HEK293 (cell line): ENCODE results near the gene KAT7.
A peak's percentile ranks its signal among the peaks of the same experiment; 100 is the strongest.

ENCODE experiments used
- CTCF ChIA-PET: fragments of 350-600 bp; formaldehyde crosslinking; extraction: SDS; loops from one replicate; lab custom pipeline; 2021; ENCODE audit warnings: antibody characterized with exemption; lab: Yijun Ruan, JAX
- POLR2A ChIA-PET: fragments of 300-600 bp; formaldehyde crosslinking; extraction: SDS; loops from one replicate; lab custom pipeline; 2020; ENCODE audit warnings: antibody characterized with exemption, inconsistent platforms; lab: Yijun Ruan, JAX
- H3K27ac ChIP-seq: fragments of 200-500 bp; sonication (Bioruptor generic); 2 replicates; pipeline ENCODE4 v1.5.1; 2014; ENCODE audit warnings: low read depth, low read length, control low read depth, inconsistent platforms; ENCODE audit errors: extremely low read depth
- H3K36me3 ChIP-seq, 2 experiments: fragments of 200-500 bp in 1 of 2; sonication (Bioruptor generic) in 1 of 2; 1 replicate in 1 of 2; 2 replicates in 1 of 2; pipeline ENCODE4 v1.5.1; 2014 to 2017; ENCODE audit warnings: inconsistent platforms in 2 of 2, low read length in 2 of 2; ENCODE audit not compliant: control insufficient read depth in 2 of 2, insufficient read depth in 1 of 2
- H3K4me1 ChIP-seq: fragments of 200-500 bp; sonication (Bioruptor generic); 2 replicates; pipeline ENCODE4 v1.5.1; 2014; ENCODE audit warnings: mild to moderate bottlenecking, low read length, inconsistent platforms; ENCODE audit not compliant: control insufficient read depth, insufficient read depth
- H3K4me3 ChIP-seq: 2 replicates; pipeline ENCODE4 v1.5.1; 2011; ENCODE audit warnings: low read depth, mild to moderate bottlenecking, control low read depth, low read length, moderate library complexity
- H3K9me3 ChIP-seq: fragments of 200-500 bp; sonication (Bioruptor generic); 2 replicates; pipeline ENCODE4 v1.5.1; 2014; ENCODE audit warnings: low read depth, low read length, inconsistent platforms; ENCODE audit not compliant: control insufficient read depth, insufficient read depth
- EGR2 ChIP-seq: fragments of 450-650 bp; formaldehyde crosslinking; IDR thresholded peaks from 2 replicates; pipeline ENCODE4 v1.5.1; 2016; ENCODE audit warnings: low read depth, missing biosample characterization, missing genetic modification characterization
- KLF7 ChIP-seq: fragments of 450-650 bp; formaldehyde crosslinking; IDR thresholded peaks from 2 replicates; pipeline ENCODE4 v1.5.1; 2016; ENCODE audit warnings: missing biosample characterization, missing genetic modification characterization, borderline replicate concordance
- PRDM1 ChIP-seq: fragments of 450-650 bp; formaldehyde crosslinking; IDR thresholded peaks from 2 replicates; pipeline ENCODE4; 2016; ENCODE audit warnings: missing biosample characterization, missing genetic modification characterization
- SCRT2 ChIP-seq: fragments of 450-650 bp; formaldehyde crosslinking; IDR thresholded peaks from 2 replicates; pipeline ENCODE4 v1.5.1; 2016; ENCODE audit warnings: missing biosample characterization, missing genetic modification characterization
- ZNF10 ChIP-seq: fragments of 450-650 bp; formaldehyde crosslinking; IDR thresholded peaks from 2 replicates; pipeline ENCODE4 v1.5.1; 2017; ENCODE audit warnings: missing biosample characterization, missing genetic modification characterization
- ZNF132 ChIP-seq: fragments of 450-650 bp; formaldehyde crosslinking; IDR thresholded peaks from 2 replicates; pipeline ENCODE4 v1.5.1; 2017; ENCODE audit warnings: missing biosample characterization, missing genetic modification characterization, borderline replicate concordance
- ZNF366 ChIP-seq: fragments of 450-650 bp; formaldehyde crosslinking; conservative IDR thresholded peaks from 2 replicates; pipeline ENCODE4 v1.5.1; 2016; ENCODE audit warnings: missing biosample characterization, missing genetic modification characterization
- ZNF423 ChIP-seq: fragments of 450-650 bp; formaldehyde crosslinking; IDR thresholded peaks from 2 replicates; pipeline ENCODE4 v1.5.1; 2016; ENCODE audit warnings: missing biosample characterization, missing genetic modification characterization
- ZNF561 ChIP-seq: fragments of 450-650 bp; IDR thresholded peaks from 2 replicates; pipeline ENCODE4 v1.5.1; 2018; ENCODE audit warnings: missing biosample characterization, missing genetic modification characterization, borderline replicate concordance
- ZNF623 ChIP-seq: fragments of 450-650 bp; formaldehyde crosslinking; IDR thresholded peaks from 2 replicates; pipeline ENCODE4 v1.5.1; 2016; ENCODE audit warnings: missing biosample characterization, missing genetic modification characterization
- ZNF677 ChIP-seq: fragments of 450-650 bp; IDR thresholded peaks from 2 replicates; pipeline ENCODE4 v1.5.0; 2018; ENCODE audit warnings: missing biosample characterization, mild to moderate bottlenecking, missing genetic modification characterization, moderate library complexity
- ZNF777 ChIP-seq: fragments of 450-650 bp; formaldehyde crosslinking; IDR thresholded peaks from 2 replicates; pipeline ENCODE4 v1.5.1; 2017; ENCODE audit warnings: missing biosample characterization, missing genetic modification characterization, borderline replicate concordance
- ZNF792 ChIP-seq: fragments of 450-650 bp; formaldehyde crosslinking; IDR thresholded peaks from 2 replicates; pipeline ENCODE4 v1.5.1; 2016; ENCODE audit warnings: missing biosample characterization, missing genetic modification characterization
- TF ChIP-seq, protein P1 (sequence below): fragments of 450-650 bp; formaldehyde crosslinking; IDR thresholded peaks from 2 replicates; pipeline ENCODE4 v1.5.1; 2016; ENCODE audit warnings: missing biosample characterization, missing genetic modification characterization
- TF ChIP-seq, protein P2 (sequence below): fragments of 450-650 bp; formaldehyde crosslinking; IDR thresholded peaks from 2 replicates; pipeline ENCODE4 v1.5.1; 2016; ENCODE audit warnings: missing biosample characterization, missing genetic modification characterization
- TF ChIP-seq, protein P3 (sequence below): fragments of 450-650 bp; formaldehyde crosslinking; IDR thresholded peaks from 2 replicates; pipeline ENCODE4 v1.5.1; 2016; ENCODE audit warnings: missing biosample characterization, missing genetic modification characterization, borderline replicate concordance
- TF ChIP-seq, protein P4 (sequence below): fragments of 450-650 bp; formaldehyde crosslinking; IDR thresholded peaks from 2 replicates; pipeline ENCODE4 v1.5.1; 2016; ENCODE audit warnings: missing biosample characterization, missing genetic modification characterization
- TF ChIP-seq, protein P5 (sequence below): fragments of 450-650 bp; formaldehyde crosslinking; IDR thresholded peaks from 2 replicates; pipeline ENCODE4 v1.5.1; 2016; ENCODE audit warnings: missing biosample characterization, missing genetic modification characterization
- TF ChIP-seq, protein P6 (sequence below): fragments of 450-650 bp; formaldehyde crosslinking; IDR thresholded peaks from 2 replicates; pipeline ENCODE4 v1.5.1; 2016; ENCODE audit warnings: missing biosample characterization, missing genetic modification characterization

Gene KAT7

DNA sequence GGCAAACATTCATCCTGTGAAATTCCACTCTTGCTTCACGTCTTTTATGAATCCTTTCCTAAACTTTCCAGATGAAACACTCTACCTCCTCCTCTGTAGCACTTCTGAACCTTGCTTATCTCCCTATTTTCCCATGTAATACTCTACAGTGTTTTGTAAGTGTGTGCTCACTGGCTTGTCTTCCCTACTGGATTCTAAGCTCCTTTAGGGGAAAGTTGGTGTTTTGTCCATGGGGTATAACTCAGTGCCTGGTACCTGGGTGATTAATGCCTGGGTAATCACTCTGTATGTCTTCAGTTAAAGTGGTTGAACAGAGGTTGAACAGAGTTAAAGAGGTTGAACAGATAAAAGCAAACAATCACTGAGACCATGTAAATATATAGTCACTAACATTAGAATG, 3.8 kb upstream of the KAT7 start (continued):
- TF ChIP-seq EGR2 (tag by site-specific recombination) (no peak), ZNF132 (tag by site-specific recombination) (no peak)

DNA sequence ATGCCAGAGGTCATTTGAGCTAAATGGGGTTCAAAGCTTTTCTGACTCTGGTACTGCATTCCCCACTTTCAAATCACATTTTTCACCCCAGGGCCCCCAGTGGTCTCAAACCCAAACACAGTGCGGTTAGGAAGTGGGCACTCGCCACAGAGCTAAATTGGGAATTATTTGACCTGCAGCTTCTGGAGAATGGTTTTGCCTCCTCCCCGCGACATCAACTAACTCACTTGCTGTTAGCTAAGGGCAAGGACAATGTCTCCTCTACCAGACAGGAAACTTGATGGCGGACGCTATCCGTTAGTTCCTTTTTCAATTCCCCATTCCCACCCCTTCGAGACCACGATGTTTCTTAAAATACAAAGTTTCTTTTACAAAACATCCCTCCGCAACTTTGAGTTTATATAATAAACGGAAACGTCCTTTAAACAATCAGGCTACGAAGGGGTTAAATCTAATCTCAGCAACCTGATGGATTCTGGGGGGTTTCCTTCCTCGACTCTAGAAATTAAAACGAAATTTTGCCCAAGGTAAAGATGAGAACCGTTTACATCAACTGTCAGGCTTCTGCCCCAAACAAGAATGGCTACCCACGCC, 500 bp upstream of the KAT7 start:
- peaks cover 6% of the 10 kb centered on the region; the same call in 1 of the 2 replicates for H3K4me1 ChIP-seq
- TF ChIP-seq ZNF677 (tag by site-specific recombination) (no peak), ZNF423 (tag by site-specific recombination) (no peak), SCRT2 (tag by site-specific recombination) (peak; percentile 75), ZNF561 (tag by site-specific recombination) (peak; percentile 90; the same call in 1 of the 2 replicates), ZNF10 (tag by site-specific recombination) (no peak)
- TF ChIP-seq, protein P1, sequence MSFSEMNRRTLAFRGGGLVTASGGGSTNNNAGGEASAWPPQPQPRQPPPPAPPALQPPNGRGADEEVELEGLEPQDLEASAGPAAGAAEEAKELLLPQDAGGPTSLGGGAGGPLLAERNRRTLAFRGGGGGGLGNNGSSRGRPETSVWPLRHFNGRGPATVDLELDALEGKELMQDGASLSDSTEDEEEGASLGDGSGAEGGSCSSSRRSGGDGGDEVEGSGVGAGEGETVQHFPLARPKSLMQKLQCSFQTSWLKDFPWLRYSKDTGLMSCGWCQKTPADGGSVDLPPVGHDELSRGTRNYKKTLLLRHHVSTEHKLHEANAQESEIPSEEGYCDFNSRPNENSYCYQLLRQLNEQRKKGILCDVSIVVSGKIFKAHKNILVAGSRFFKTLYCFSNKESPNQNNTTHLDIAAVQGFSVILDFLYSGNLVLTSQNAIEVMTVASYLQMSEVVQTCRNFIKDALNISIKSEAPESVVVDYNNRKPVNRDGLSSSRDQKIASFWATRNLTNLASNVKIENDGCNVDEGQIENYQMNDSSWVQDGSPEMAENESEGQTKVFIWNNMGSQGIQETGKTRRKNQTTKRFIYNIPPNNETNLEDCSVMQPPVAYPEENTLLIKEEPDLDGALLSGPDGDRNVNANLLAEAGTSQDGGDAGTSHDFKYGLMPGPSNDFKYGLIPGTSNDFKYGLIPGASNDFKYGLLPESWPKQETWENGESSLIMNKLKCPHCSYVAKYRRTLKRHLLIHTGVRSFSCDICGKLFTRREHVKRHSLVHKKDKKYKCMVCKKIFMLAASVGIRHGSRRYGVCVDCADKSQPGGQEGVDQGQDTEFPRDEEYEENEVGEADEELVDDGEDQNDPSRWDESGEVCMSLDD (tag by site-specific recombination), result no peak
- TF ChIP-seq, protein P2, sequence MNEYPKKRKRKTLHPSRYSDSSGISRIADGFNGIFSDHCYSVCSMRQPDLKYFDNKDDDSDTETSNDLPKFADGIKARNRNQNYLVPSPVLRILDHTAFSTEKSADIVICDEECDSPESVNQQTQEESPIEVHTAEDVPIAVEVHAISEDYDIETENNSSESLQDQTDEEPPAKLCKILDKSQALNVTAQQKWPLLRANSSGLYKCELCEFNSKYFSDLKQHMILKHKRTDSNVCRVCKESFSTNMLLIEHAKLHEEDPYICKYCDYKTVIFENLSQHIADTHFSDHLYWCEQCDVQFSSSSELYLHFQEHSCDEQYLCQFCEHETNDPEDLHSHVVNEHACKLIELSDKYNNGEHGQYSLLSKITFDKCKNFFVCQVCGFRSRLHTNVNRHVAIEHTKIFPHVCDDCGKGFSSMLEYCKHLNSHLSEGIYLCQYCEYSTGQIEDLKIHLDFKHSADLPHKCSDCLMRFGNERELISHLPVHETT (tag by site-specific recombination), result no peak
- TF ChIP-seq, protein P3, sequence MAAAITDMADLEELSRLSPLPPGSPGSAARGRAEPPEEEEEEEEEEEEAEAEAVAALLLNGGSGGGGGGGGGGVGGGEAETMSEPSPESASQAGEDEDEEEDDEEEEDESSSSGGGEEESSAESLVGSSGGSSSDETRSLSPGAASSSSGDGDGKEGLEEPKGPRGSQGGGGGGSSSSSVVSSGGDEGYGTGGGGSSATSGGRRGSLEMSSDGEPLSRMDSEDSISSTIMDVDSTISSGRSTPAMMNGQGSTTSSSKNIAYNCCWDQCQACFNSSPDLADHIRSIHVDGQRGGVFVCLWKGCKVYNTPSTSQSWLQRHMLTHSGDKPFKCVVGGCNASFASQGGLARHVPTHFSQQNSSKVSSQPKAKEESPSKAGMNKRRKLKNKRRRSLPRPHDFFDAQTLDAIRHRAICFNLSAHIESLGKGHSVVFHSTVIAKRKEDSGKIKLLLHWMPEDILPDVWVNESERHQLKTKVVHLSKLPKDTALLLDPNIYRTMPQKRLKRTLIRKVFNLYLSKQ (tag by site-specific recombination), result no peak
- TF ChIP-seq, all 188 proteins: peak for 2
- ChIA-PET POLR2A (interaction anchor here (0.6 to 5.8 kb wide), 17 partner anchors 9 to 899 kb away, joined by 3 to 68 read pairs (median 5); partner anchors contain the start of genes FAM117A and SLC35B1), CTCF (interaction anchor here (0.7 to 1.5 kb wide), 6 partner anchors 9 to 299 kb away, joined by 3 to 5 read pairs (median 4); no protein-coding TSS in a partner anchor)
- H3K27ac ChIP-seq, result peak overlapping the region; percentile 44
- peak overlapping the region; percentile 54 for H3K4me3 ChIP-seq
- peaks cover 24 to 32% of the 10 kb centered on the region in 2 experiments for H3K36me3 ChIP-seq
- no peaks in the 10 kb centered on the region for H3K9me3 ChIP-seq

DNA sequence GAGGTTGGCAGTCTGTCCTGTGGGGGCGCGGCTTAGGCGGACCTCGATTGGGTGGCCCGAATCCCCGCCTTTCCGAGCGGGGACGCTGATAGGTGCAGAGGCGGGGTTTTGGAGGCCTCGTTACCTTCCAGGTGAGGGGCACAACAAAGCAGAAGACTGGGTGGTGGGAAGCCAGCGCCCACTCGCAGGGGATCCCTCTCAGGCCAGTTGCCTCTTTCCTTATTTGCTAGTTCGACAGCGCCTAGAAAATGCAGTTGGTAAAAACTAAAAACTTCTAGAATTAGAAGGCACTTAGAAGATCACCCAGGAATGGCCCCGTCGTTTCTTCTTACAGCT, 730 bp downstream of the KAT7 start:
- peak overlapping the region; percentile 53 for H3K4me3 ChIP-seq
- ChIA-PET POLR2A (interaction anchor here (1.0 to 5.8 kb wide), 4 partner anchors 25 to 112 kb away, joined by 4 to 68 read pairs (median 8); partner anchors contain the start of genes FAM117A and SLC35B1), CTCF (interaction anchor here (0.6 to 1.3 kb wide), 3 partner anchors 9 to 227 kb away, joined by 3 to 4 read pairs (median 3); no protein-coding TSS in a partner anchor)
- H3K36me3 ChIP-seq, result peaks cover 36 to 45% of the 10 kb centered on the region in 2 experiments
- H3K9me3 ChIP-seq, result no peaks in the 10 kb centered on the region
- H3K4me1 ChIP-seq, result peaks cover 6% of the 10 kb centered on the region; the same call in 1 of the 2 replicates
- H3K27ac ChIP-seq, result no peak overlapping the region
- TF ChIP-seq ZNF623 (tag by site-specific recombination) (no peak), ZNF366 (tag by site-specific recombination) (no peak), KLF7 (tag by site-specific recombination) (no peak), ZNF777 (tag by site-specific recombination) (no peak), ZNF792 (tag by site-specific recombination) (no peak), PRDM1 (tag by site-specific recombination) (no peak)
- TF ChIP-seq, protein P4, sequence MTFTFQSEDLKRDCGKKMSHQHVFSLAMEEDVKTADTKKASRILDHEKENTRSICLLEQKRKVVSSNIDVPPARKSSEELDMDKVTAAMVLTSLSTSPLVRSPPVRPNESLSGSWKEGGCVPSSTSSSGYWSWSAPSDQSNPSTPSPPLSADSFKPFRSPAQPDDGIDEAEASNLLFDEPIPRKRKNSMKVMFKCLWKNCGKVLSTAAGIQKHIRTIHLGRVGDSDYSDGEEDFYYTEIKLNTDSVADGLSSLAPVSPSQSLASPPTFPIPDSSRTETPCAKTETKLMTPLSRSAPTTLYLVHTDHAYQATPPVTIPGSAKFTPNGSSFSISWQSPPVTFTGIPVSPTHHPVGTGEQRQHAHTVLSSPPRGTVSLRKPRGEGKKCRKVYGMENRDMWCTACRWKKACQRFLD (tag by site-specific recombination), result no peak
- TF ChIP-seq, protein P2 (tag by site-specific recombination), result no peak
- TF ChIP-seq, protein P5, sequence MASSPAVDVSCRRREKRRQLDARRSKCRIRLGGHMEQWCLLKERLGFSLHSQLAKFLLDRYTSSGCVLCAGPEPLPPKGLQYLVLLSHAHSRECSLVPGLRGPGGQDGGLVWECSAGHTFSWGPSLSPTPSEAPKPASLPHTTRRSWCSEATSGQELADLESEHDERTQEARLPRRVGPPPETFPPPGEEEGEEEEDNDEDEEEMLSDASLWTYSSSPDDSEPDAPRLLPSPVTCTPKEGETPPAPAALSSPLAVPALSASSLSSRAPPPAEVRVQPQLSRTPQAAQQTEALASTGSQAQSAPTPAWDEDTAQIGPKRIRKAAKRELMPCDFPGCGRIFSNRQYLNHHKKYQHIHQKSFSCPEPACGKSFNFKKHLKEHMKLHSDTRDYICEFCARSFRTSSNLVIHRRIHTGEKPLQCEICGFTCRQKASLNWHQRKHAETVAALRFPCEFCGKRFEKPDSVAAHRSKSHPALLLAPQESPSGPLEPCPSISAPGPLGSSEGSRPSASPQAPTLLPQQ (tag by site-specific recombination), result no peak
- TF ChIP-seq, protein P6, sequence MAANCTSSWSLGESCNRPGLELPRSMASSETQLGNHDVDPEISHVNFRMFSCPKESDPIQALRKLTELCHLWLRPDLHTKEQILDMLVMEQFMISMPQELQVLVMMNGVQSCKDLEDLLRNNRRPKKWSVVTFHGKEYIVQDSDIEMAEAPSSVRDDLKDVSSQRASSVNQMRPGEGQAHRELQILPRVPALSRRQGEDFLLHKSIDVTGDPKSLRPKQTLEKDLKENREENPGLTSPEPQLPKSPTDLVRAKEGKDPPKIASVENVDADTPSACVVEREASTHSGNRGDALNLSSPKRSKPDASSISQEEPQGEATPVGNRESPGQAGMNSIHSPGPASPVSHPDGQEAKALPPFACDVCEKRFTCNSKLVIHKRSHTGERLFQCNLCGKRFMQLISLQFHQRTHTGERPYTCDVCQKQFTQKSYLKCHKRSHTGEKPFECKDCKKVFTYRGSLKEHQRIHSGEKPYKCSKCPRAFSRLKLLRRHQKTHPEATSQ (tag by site-specific recombination), result no peak
